ENCODE results near the gene CDC42BPG.

GRCh38 chr11:64872790-64873488 is 28.5 kb upstream of the CDC42BPG start:
- TF ChIP-seq EZH2 (IDR thresholded peaks at IDR 0.05; ENCODE audit: insufficient read depth, poor library complexity, severe bottlenecking) (no peak), EZH2phosphoT487 (IDR thresholded peaks at IDR 0.05; ENCODE audit: insufficient read depth, low read depth) (no peak)

Data from GM23248 (cell line).